GM12873 (cell line): Measurements from ENCODE around the gene BPIFB2.

ENCODE experiments used
- CTCF ChIP-seq: IDR thresholded peaks from 2 replicates; pipeline ENCODE4 v1.5.1; 2012; ENCODE audit warnings: low read depth, mild to moderate bottlenecking, moderate library complexity, low read length, control low read depth; ENCODE audit not compliant: insufficient read depth; ENCODE audit errors: missing control alignments

BPIFB2 gene

GRCh38 chr20:32985596-32985995, 21.9 kb upstream of the BPIFB2 start:
- TF ChIP-seq CTCF: no peak

GRCh38 chr20:32986331-32986966, 21.1 kb upstream of the BPIFB2 start:
- no peak for TF ChIP-seq CTCF

- no peak for TF ChIP-seq CTCF
These were observed 20.3 kb upstream of the BPIFB2 start for GRCh38 chr20:32987044-32987825.

GRCh38 chr20:32988008-32988407, 19.5 kb upstream of the BPIFB2 start:
- TF ChIP-seq CTCF: no peak

GRCh38 chr20:32989507-32990283, 17.8 kb upstream of the BPIFB2 start:
- no peak for TF ChIP-seq CTCF

- TF ChIP-seq CTCF: no peak
These were observed 17.1 kb upstream of the BPIFB2 start for GRCh38 chr20:32990426-32990825.

GRCh38 chr20:32991383-32991782, 16.1 kb upstream of the BPIFB2 start:
- no peak for TF ChIP-seq CTCF
